Mesodermal cell (in vitro differentiated cells): ENCODE results near the gene GRIK3.

ENCODE experiments used
- H3K27ac ChIP-seq: 2 replicates; pipeline ENCODE4 v1.7.0; 2013; ENCODE audit warnings: mild to moderate bottlenecking, low read depth, low read length, moderate library complexity; ENCODE audit not compliant: severe bottlenecking
- H3K36me3 ChIP-seq: 2 replicates; pipeline ENCODE4 v1.7.1; 2013; ENCODE audit warnings: mild to moderate bottlenecking, low read length, moderate library complexity; ENCODE audit not compliant: control insufficient read depth, insufficient read depth
- H3K4me1 ChIP-seq: one replicate; pipeline ENCODE4 v1.7.1; 2013; ENCODE audit warnings: mild to moderate bottlenecking, low read length; ENCODE audit not compliant: insufficient read depth, control insufficient read depth, poor library complexity, severe bottlenecking
- H3K4me3 ChIP-seq: 2 replicates; pipeline ENCODE4 v1.7.0; 2013; ENCODE audit warnings: low read length, control low read depth, mild to moderate bottlenecking; ENCODE audit not compliant: insufficient read depth, poor library complexity, severe bottlenecking; ENCODE audit errors: extremely low read depth
- H3K9me3 ChIP-seq: 2 replicates; pipeline ENCODE4 v1.7.1; 2013; ENCODE audit warnings: mild to moderate bottlenecking, low read length, moderate library complexity; ENCODE audit not compliant: control insufficient read depth
- WGBS, 2 experiments: methylation state at CpG; one replicate each; pipeline ENCODE4 v1.1.5; 2013; ENCODE audit warnings: missing lambda C conversion rate in 2 of 2; ENCODE audit not compliant: insufficient coverage in 2 of 2; 5-methylcytosine and 5-hydroxymethylcytosine counted together

GRIK3 gene

DNA sequence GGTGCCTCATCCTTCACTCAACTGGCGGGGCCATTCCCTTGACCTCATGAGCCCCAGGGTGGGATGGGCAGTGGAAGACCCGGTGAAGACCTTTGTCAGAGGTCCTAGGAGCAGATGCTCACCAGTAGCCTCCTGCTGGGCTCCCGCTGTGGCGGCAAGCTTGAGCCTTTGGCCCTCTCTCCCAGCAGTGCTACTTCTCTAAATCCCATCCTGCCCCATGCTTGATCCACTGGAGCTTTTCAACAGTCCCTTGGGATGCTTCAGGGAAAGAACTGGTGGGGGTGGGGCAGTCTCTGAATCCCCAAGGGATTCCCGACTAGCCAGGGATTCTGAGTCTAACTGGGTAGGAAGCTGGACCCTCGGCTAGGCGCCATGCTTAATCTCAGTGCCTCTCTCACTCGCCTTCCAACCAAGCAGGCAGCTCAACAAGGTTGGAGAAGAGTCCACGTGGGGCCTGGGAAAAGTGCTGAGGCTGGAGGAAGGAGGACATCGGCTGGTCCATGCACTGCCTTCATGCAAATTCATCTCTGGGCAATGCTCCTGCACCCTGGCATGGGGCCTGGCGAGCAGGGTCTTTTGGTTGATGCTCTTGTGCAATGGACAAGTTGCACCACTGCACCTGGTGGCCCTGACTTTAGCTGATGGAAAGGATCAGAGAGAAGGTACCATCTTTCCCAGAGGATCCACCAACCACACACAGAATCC, 190.3 kb downstream of the GRIK3 start:
- no peak overlapping the region for H3K27ac ChIP-seq
- no peak overlapping the region for H3K4me3 ChIP-seq
- no peaks in the 10 kb centered on the region for H3K36me3 ChIP-seq
- 84 to 90% methylated on average over 9 to 10 of the region's 11 CpGs for WGBS, 2 experiments
- H3K4me1 ChIP-seq = no peaks in the 10 kb centered on the region
- no peaks in the 10 kb centered on the region for H3K9me3 ChIP-seq

DNA sequence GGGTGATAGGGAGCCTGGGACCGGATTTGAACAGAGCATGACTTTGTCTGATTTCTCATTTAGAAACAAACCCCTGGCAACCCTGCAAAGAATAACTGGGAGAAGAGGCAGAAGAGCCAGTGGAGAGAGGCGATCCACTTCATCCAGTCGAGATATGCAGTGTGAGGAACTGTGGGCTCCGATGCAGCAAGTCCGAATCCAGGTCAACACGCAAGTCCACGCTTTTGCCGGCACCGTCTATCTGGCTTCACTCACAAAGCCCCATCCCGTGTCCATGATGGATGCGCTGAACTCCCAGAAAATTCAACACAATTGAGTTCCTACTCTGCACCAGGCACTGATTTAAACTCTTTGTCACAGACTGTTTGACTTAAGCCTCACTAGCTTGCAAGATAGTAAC, 191.3 kb downstream of the GRIK3 start:
- Histone ChIP-seq H3K4me3 (no peak overlapping the region), H3K36me3 (no peaks in the 10 kb centered on the region), H3K27ac (no peak overlapping the region), H3K4me1 (no peaks in the 10 kb centered on the region), H3K9me3 (no peaks in the 10 kb centered on the region)
- 88 to 96% methylated on average over 10 to 11 of the region's 11 CpGs for WGBS, 2 experiments

DNA sequence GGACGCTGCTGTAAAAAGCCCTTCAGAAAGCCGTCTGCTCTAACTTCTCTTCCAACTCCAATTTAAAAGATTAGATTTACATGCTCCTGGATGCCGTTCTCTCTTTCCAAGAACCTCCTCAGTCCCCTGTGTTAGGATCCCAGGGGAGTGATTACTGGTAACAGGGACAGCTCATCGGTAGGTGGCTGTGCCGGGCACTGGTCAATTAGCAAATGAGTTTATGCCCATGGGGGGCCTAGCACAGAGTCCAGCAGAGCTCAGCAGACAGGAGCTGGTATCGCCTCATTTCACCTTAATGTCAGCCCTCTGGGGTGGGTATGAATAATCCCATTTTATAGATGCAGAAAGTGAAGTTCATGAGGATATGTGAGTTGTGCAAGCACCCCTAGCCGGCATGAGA, 191.9 kb downstream of the GRIK3 start:
- 60 to 62% methylated on average over 5 to 7 of the region's 7 CpGs for whole genome bisulfite sequencing, 2 experiments

DNA sequence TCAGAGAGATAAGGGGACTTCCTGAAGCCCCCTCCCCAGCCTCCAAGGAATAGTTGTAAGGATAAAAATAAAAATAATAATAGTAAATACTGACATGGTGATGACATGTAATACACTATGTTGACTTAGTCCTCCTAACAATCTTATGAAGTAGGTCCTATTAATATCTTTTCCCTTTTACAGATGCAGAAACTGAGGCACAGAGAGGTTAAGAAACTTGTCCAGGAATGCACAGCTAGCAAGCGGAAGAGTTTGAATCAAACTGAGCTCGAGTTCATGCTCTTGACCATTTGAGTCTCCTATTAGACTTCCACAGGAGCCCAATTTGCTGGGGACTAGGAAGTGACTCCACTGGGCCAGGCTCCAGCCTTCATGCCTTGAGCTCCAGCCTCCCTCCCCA, 194.8 kb downstream of the GRIK3 start:
- H3K27ac ChIP-seq = no peak overlapping the region
- no peak overlapping the region for H3K4me3 ChIP-seq
- WGBS, 2 experiments = 83 to 91% methylated on average over 2 of the region's 2 CpGs
- H3K4me1 ChIP-seq = no peaks in the 10 kb centered on the region
- H3K36me3 ChIP-seq = no peaks in the 10 kb centered on the region
- no peaks in the 10 kb centered on the region for H3K9me3 ChIP-seq

More for the DNA sequence above, 191.9 kb downstream of the GRIK3 start:
- no peaks in the 10 kb centered on the region for H3K9me3 ChIP-seq
- no peaks in the 10 kb centered on the region for H3K4me1 ChIP-seq
- no peak overlapping the region for H3K4me3 ChIP-seq
- H3K36me3 ChIP-seq = no peaks in the 10 kb centered on the region
- H3K27ac ChIP-seq = no peak overlapping the region

DNA sequence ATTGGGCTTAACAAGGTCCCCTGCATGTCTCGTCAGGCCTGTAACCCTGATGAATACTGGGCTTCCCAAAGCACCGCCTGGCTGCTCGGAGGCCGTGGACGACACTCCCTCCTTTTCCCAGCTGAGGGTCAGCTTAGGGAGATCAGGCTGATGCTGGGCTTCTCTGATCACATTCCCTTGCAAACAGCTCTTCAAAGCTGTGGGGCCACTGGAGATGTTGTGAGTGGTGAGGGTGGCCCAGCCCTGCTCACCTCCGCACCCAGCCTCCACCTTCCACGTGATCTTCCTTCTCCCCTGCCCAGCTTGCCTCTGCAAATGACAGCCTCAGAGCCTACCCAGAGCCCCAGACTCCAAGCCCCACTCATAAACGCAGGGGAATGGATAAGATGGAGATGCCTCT, 195.4 kb downstream of the GRIK3 start:
- no peaks in the 10 kb centered on the region for H3K9me3 ChIP-seq
- H3K27ac ChIP-seq = no peak overlapping the region
- no peaks in the 10 kb centered on the region for H3K4me1 ChIP-seq
- H3K4me3 ChIP-seq = no peak overlapping the region
- H3K36me3 ChIP-seq = no peaks in the 10 kb centered on the region
- WGBS, 2 experiments = 84 to 87% methylated on average over 5 of the region's 8 CpGs

DNA sequence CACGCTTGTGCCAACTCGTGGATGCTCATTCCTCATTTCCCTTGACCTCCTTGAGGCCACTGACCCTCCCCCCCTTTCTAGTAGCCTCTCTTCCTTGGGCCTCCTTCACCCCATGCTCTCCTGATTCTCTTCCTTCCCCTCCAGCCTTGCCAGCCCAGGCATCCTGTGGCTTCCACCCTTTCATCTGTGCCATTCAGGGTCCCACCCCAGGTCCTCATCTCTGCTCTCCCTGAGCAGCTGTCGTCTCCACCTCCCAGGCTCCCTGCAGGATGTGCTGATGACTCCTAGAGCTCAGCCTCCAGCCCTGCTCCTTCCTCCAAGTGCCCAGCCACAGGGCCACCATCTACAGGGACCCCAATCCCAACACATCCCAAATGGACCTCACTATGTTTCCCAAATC, 197.4 kb downstream of the GRIK3 start:
- Histone ChIP-seq H3K9me3 (no peaks in the 10 kb centered on the region), H3K27ac (no peak overlapping the region), H3K4me3 (no peak overlapping the region), H3K36me3 (no peaks in the 10 kb centered on the region), H3K4me1 (no peaks in the 10 kb centered on the region)
- 67 to 78% methylated on average over 3 of the region's 3 CpGs for WGBS, 2 experiments

DNA sequence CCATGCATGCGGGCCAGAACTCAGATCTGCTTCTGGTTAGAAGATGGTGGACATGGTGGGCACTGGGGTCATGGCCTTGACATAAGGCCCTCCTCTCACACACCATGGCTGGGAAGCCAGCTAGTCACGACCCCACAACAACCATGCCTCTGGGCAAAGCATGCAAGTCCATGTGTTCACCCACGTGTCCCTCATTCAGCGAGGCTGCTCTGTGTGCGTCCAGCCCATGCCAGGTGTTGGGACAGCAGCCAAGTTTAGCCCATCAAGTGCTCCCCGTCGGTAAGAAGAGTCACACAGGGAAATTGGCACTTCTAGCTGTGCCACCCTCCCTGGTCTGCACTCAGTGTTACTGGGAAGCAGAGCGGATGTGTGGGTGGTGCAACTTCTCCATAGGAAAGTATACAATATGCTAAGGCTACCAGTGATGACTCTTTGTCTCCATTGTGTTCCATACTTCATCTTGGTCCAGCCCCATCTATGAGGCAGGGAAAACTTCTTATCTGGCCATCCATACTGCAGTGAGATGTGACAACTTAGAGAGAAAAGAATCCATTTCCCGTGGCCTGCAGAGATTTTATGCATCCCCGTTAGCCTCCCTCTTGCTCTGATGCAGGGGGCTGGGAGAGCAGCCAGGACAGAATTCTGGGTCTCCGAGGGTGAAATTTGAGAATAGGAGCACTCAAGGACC, 198.0 kb downstream of the GRIK3 start:
- WGBS, 2 experiments = 77 to 90% methylated on average over 8 to 11 of the region's 11 CpGs
- Histone ChIP-seq H3K4me1 (no peaks in the 10 kb centered on the region), H3K4me3 (no peak overlapping the region), H3K9me3 (no peaks in the 10 kb centered on the region), H3K36me3 (no peaks in the 10 kb centered on the region), H3K27ac (no peak overlapping the region)

DNA sequence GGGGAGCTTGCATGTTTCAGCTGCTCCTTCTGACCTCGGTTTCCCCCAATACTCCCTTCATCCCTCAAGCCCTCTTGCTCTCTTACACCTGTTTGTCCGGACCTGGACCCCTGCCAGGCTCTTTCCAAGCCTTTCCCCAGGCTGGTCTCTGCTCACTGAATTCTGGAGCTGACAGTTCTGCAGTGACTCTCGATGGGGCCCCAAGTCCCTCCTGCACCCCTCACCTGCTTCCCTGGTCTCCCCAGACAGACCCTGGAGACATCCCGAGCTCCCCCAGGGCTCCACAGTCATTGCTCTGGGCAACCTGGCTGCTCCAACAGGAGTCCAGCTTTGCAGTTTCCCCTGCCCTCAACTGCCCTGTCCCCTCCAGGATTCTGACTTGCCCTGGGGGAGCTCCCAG, 198.6 kb downstream of the GRIK3 start:
- Histone ChIP-seq H3K36me3 (no peaks in the 10 kb centered on the region), H3K9me3 (no peaks in the 10 kb centered on the region), H3K4me1 (no peaks in the 10 kb centered on the region), H3K4me3 (no peak overlapping the region), H3K27ac (no peak overlapping the region)
- 89 to 93% methylated on average over 3 to 4 of the region's 4 CpGs for WGBS, 2 experiments

DNA sequence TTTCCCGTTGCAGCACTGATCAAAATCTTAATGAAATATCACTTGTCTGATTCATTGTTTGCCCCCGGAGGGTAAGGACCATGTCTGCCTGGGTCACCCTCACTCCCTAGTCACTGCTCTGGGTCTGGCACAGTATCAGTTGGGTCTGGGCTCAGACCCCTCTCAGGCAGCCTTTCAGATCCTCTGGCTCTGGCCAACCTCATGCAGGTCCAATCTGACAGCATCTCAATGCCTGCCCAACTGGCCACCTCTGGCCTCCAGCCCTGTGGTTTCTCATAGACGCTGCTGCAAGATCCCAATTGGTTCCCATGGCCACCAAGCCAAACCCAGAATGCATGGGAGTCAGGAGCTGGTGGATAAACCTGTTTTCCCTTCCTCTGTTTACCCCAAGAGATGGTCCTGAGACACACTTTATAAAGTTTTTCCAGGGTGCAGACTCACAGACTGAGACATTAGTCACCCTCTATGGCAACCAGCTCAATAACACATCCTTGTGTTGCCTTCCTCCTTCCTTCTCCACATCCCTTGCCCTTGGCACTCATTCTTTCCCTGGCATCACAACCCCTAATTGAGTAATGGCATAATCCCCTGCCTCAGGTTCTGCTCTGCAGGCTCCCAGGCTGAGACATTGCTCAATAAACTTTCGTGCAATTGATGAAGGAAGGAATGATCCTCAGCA, 199.2 kb downstream of the GRIK3 start:
- H3K27ac ChIP-seq = no peak overlapping the region
- no peak overlapping the region for H3K4me3 ChIP-seq
- H3K4me1 ChIP-seq = no peaks in the 10 kb centered on the region
- H3K36me3 ChIP-seq = no peaks in the 10 kb centered on the region
- no peaks in the 10 kb centered on the region for H3K9me3 ChIP-seq
- 82 to 95% methylated on average over 3 to 4 of the region's 4 CpGs for WGBS, 2 experiments

DNA sequence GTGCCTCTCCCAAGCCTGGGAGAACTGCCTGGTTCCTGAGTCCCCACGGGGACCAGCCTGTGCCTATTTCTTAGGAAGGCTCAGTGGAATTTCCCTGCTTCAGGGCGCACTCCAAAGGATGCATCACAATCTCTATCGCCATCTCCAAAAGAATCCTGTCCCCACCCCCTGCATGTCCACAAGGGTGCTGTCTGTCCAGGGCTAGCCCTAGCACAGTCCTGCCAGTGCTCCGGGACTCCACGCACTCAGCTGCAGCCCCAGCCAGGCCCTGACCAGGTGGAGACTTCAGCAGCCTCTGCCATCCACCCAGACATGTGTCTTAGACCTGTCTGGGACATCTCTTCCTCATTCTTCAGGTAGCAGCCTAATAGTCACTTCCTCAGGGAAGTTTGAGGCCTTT, 199.7 kb downstream of the GRIK3 start:
- no peaks in the 10 kb centered on the region for H3K4me1 ChIP-seq
- no peaks in the 10 kb centered on the region for H3K9me3 ChIP-seq
- no peak overlapping the region for H3K27ac ChIP-seq
- H3K4me3 ChIP-seq = no peak overlapping the region
- WGBS, 2 experiments = 83 to 87% methylated on average over 3 to 5 of the region's 5 CpGs
- no peaks in the 10 kb centered on the region for H3K36me3 ChIP-seq
